HG03108 (cell line): ENCODE results near the gene SERTAD2.

Experiments used
- ATAC-seq: cut with Tn5 transposase; IDR thresholded peaks from one replicate; pipeline ENCODE4 v1.9.1; 2021; ENCODE audit warnings: moderate library complexity; ENCODE audit not compliant: unreplicated experiment

The SERTAD2 gene, protein sequence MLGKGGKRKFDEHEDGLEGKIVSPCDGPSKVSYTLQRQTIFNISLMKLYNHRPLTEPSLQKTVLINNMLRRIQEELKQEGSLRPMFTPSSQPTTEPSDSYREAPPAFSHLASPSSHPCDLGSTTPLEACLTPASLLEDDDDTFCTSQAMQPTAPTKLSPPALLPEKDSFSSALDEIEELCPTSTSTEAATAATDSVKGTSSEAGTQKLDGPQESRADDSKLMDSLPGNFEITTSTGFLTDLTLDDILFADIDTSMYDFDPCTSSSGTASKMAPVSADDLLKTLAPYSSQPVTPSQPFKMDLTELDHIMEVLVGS

DNA sequence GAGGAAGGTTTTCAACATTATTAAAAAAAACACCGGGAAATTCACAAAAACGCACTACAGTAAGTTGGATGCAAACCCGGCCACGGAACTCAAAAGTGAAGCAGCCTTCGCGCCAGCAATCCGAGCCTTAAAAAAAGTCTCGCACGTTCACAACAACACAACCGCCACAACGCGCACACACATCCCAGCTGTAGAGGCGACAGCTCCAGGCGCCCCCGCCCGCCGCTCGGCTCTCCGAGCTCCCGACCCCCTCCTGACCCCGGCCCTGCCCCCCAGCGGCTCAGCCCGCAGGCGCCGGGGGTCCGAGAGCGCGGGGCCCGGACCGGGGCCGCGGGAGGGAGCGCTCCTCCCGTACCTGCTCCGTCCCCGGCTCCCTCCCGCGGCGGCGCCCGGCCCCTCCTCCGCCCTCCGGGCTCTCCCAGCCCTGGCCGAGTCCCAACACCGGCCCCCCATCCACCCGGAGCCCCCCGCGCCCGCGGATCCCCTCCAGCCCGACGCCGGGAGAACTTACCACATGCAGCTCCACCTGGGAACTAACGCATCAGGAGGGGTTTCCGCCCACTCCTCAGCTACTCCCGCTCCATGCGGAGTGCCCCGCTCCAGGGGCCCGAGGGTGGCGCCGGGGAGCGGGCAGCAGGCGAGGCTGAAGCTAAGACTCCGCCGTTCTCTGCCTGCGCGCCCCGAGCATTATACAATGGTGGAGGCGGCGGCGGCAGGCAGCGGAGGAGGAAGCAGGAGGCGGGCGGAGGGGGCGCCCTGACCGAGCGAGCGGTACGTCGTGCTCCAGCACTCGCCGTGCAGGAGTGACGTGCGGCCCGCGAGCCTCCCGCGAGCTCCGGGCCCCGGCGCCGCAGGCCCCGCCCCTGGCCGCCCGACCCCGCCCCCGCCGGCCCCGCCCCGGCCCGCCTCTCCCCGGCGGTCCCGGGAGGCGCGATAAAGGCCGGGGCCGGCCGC is at the start of gene SERTAD2:
Gene SERTAD2, minus strand, starts transcription at position 805 of the 954 bp plus-strand sequence. CDS start 17,042 bp downstream, outside the sequence.
- ATAC-seq, result peak; percentile 64

DNA sequence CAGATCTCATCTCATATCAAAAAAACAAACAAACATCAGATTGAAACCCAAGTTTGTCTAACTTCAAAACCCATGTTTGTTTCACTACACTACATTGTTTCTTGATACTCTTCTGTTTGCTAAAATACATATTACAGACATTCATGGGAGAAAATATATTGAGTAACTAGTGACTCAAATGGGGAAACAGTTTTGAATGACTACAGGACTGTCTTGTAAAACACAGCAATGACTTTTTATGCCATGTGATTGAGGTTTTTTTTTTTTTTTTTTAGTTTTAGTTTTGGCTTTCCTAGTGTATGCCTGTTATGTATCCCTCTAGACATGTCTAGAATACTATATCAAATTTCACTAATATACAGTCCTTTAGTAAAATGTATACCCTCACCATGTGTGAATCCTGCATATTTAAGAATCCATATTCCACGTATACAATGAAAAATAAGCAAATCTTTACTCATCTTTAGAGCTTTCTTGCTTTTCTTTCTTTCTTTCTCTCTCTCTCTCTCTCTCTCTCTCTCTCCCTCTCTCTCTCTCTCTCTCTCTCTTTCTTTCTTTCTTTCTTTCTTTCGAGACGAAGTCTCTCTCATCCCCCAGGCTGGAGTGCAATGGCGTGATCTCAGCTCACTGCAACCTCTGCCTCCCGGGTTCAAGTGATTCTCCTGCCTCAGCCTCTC is 46.6 kb upstream of the SERTAD2 start:
- no peak for ATAC-seq

DNA sequence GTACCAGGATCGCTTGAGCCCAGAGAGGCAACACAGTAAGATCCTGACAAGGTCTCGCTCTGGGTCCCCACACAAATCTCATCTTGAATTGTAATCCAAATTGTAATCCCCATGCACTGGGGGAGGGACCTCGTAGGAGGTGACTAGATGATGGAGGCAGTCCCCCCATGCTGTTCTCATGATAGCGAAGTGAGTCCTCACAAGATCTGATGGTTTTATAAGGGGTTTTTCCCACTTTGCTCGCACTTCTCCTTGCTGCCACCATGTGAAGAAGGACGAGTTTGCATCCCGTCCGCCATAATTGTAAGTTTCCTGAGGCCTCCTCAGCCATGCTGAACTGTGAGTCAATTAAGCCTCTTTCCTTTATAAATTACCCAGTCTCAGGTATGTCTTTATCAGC is 46.0 kb upstream of the SERTAD2 start:
- ATAC-seq, result no peak

DNA sequence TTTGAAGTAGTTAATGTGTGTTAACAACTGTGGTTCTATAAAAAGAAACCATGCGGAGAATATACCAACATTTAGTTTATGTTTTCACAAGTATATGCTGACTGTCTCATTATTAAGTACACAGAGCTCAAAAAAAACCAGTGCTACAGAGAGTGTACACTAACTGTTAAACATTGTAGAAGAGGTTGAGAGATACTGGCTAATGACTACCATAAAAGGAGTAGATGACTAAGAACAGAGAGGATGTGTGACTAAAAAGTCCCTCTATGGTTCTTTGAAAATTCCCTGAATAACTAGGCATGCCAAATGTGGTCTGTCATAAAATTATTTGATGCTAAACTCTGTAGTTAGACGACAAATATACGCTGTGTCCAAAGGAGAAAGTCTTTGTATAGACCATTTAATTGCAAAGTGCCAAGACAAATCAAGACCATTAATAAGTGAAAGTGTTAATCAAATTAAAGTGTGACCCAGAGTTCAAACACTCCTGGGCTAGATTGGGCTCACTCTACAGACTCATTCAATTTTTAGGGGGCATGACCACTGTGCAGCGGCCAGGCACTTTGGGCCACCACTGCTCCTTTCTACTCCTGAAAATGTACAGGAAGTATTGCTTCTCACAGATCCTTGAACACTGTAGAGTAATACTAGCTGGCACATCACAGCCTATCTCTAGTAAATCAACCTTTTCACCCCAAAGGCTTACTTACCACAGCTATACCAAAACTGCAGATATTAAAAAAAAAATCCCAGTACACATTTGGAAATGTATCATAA is 45.1 kb upstream of the SERTAD2 start:
- peak; percentile 86 for ATAC-seq

DNA sequence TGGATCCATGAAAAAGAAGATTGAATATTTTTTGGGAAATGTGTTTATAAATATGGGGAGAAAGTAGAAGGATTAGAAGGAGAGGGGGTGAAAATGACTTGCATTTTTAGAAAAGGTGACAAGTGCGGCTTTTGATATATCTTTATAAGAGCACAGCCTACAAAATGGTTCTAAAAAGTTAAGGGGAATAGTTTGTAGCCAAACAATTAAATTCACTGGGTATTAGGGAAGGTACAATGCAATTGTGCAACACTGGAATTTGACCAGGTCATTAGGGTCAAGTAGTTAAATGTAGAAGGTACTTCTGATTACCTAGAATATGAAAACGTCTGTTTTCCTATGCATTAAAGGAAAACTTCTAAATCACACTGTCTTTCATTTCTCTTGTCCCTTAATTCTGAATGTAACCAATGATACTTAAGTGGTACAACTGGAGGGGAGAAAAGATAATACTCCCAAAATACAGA is 44.5 kb upstream of the SERTAD2 start:
- no peak for ATAC-seq

DNA sequence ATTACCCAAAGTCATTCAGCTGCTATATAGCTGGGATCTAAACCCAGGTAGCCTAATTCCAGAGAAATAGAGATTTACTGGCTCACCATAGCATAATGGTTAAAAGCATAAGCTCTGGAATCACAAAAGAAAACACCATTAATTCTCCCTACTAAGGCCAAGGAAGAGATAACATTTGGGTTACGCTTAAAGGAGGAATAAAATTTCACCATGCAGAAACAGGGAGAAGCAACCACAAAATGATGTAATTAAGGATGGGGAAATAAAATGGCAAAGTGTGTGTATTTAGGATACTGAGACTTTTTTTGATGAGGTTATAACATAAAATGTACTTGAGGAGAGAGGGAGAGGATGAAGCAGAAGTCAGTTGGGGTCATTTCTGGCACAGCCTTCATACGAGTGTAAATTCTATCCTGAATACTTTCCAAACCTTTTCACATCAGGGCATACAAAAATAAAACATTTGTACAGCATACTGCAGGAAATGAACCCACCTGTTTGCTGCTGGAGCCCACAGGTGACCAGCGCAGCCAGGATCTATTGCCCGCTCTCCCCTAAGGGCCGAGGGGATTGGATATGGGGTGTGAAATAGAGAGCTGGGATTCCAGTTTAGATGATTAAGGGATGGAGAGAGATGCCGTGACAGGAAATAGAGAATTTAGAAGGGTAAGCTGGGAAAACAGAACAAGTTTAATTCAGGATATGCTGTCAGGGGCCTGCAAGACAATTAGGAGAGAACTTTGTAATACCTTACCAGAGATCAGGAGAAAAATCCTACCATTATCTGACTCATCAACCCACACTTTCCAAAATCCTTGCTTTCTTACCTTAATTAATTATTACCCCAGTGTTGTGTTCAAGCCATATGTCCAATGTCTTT is 43.8 kb upstream of the SERTAD2 start:
- no peak for ATAC-seq

DNA sequence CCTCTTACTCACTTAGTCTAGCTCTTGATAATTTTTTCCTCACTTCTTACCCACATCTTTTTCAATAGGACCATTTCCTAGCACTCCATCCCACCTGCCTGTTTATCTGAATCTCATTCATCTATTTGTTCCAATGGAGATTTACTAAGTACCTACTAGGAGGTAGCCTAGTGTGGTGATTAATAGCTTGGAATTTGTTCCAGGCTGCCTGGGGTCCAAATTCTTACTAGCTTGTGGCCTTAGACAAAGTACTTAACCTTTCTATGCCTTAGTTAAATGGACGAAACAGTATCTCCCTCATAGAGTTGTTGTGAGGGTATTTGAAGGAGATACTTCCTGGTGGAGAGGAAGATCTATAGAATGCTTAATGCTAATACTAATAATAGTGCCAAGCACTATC is 42.9 kb upstream of the SERTAD2 start:
- no peak for ATAC-seq

DNA sequence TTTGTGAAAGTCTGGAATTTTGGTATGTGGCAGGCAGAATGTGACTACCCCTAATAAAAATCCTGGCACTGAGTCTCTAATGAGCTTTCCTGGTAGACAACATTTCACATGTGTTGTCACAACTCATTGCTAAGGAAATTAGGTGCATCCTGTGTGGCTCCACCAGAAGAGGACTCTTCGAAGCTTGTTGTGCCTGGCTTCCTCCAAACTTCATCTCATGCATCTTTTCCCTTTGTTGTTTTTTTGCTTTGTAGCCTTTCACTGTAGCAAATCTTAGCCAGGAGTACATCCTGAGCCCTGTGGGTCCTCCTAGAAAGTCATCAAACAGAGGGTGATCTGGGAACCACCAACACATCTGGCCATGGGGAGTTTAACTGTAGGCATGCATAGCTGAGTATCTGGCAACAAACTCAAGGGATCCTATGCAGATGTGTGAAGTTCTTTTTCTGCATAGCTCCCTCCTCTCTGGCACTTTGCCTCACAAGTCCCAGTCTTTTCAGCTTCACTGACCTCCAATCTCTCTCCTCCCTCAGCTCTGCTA is 42.1 kb upstream of the SERTAD2 start:
- no peak for ATAC-seq

DNA sequence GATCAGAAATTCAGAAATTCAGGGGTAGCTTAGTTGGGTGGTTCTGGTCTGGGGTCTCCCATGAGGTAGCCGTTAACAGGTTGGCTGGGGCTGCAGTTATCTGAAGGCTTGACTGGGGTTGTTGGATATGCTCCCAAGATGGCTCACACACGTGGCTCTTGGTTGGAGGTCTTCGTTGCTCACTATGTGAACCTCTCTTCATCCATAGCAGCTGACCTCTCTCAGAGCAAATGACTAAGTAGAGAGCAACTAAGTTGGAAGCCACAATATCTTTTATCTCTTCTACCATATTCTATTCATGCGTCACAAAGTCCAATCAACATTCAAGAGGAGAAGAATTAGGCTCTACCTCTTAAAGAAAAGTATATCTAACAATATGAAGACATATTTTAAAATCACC is 38.7 kb upstream of the SERTAD2 start:
- no peak for ATAC-seq

DNA sequence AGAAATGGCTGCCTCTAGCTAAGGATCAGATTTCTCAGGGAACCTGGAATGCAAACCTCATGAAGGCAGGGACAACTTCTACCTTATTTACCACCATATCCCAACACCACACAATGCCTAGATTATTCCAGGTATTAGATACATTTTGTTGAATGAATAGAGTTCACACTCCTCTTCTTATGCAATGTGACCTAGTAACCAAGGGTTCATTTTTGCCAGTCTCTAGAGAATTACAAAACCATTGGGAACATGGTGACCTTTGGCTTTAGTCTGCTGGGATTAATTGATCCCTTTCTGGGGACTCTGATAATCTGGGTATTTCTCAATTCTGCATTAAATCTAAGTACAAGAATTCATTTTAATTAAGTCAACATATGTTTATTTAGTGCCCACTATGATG is 35.2 kb upstream of the SERTAD2 start:
- ATAC-seq, result no peak

DNA sequence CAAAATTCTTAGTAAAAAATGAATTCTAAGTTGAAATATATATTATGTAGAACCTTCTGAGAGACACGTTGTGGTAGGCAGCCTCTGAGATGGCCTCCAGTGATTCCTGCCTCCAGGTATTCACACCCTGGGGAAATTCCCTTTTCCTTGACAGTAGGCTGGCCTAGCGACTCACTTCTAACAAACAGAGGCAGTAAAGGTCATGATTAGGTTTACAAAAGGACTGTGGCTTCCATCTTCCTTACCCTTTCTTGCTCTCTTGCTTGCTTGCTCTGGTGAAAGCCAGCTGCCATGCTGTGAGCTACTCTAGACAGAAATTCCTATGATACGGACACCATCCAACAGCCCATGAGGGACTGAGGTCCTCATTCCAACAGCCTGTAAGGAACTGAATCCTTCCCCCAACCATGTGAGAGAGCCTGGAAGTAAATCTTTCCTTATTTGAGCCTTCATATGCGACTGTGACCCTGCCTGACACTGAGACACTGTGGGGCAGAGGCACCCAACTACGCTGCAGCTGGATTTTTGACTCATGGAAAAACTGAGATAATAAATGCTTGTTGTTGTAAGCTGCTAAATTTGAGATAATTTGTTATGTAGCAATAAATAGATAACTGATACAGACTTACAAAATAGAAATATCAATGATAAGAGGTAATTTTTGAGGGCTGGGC is 32.7 kb upstream of the SERTAD2 start:
- no peak for ATAC-seq

DNA sequence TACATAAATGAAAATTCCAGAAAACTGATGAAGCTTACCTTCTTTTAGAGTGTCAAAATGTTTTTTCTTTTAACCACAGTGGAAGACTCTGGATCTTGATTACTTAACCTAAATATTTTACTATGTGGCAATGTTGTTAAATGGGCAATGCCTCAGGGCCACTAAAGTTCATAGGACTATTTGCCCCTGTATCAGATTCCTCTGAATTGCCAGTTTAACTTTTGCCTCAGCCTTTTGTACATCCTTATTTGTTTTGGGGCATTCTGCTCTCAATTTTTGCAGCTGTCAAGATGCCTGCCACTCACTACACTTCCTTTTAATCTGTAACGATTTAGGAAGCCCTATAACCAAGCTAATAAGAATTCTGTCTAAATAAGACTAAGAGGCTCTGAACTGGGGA is 31.7 kb upstream of the SERTAD2 start:
- no peak for ATAC-seq

DNA sequence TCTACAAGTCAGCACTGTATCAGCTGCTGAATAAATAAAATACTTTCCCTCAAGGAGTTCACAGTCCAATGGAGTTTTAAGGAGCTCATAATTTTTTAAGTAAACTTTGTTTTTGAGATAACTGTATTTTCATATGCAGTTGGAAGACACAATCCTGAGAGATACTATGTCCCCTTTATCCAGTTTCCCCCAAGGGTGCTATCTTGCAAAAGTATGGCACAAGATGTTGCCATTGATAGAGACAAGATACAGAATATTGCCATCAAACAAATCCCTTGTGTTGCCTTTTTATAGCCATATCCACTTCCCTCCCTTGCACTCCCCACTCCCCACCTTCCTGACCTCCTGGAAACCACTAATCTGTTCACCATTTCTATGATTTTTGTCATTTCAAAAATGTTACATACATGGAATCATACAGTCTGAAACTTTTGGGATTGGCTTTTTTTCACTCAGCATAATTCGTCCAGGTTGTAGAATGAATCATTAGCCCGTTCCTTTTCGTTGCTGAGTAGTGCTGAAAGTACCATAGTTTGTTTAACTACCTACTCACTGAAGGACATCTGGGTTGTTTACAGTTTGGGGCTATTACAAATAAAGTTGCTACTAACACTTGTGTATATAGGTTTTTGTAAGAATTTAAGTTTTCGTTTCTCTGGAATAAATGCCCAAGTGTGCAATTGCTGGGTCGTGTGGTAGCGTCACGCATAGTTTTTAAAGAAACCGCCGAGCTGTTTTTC is 30.2 kb upstream of the SERTAD2 start:
- no peak for ATAC-seq

DNA sequence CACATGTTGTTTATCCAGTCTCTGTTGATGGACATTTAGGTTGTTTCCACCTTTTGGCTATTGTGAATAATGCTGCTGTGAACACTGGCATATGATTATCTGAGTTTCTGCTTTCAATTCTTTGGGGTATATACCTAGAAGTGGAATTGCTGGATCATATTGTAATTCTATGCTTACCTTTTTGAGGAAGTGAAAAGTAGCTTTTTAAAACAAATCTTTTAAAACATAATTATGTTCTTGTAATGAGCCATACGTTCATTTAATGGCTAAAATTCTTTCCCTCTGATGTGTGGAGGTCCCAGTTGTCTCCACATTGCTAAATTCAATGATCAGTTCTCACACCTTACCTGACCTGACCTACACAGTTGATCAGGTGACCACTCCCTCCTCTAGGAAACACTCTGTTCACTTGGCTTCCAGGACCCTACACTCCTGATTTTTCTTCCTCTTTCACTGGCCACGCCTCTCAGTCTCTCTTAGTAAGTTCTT is 27.8 kb upstream of the SERTAD2 start:
- ATAC-seq, result no peak

DNA sequence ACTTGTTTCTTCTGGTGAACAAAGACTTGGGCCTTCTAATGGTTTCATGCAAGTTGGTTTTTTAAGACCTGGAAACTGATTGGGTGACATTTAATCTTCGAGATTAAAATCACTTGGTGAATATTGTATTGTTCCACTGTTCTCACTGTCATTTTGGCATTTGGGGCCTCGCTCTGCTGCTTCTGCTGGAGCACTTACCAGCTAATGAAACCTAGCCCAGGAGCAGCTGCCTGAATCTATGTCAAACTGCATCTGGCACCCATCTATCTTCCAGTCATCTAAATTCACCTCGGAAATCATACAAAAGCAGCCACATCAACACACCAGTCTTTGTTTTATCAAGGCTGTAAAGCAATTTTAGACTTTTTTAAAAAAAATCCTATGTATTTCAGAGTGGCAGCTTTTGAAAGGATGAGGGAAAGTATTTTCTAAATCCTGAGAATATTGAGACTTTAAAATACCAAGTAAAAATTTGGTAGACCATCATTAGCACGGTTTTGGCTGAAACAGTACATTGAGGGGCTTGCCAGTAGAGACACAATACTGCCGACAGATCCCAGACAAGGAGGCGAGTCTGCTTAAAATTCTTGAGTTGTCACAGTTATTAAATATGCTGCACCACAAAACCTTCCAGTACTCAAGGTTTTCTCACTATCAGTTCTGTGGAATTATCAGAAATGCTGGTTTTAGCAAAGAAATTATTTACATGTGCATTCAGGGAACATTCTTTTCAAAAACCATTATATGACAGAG is 26.1 kb upstream of the SERTAD2 start:
- no peak for ATAC-seq

DNA sequence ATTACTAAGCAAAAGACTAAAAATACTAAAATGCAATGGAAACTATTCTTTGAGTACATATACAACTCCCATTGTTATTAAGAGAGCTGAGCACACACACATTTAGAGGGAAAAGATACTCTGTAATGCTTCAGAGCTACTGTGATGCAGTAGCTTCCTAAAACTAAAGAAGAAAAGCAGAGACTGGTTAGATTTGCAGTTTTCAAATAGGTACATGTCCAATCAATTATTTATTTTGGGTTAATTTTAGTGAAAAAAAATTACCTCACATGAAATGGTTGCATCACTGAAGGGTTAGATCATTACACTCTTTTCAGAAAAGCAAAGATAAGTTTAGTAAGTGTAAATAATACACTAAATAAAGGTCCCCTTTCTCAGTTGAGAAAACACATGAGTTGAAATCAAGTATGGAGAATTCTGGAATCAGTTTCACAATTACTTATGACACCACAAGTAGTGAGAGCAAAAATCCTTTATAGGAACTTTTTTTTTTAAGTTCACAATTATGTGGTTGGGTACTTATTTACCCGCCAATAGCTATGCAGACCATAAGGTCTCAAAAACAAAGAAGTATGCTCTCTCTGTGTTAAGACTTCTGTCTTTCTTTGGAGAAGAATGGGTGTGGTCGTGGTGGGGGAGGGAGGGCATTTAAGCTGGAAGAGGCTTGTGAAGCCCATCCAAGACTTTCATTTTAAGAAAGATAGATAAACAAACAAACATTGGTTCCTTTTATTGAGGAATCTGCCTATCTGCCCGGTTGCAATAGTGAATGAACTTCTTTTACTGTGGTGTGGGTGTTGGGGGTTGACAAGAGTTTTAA is 25.3 kb upstream of the SERTAD2 start:
- ATAC-seq, result no peak
